ENCODE data around the gene RXFP1.

Gene RXFP1

GRCh38 chr4:158571736-158572135 lies 50.1 kb downstream of the RXFP1 start:
- TF ChIP-seq, protein P1, sequence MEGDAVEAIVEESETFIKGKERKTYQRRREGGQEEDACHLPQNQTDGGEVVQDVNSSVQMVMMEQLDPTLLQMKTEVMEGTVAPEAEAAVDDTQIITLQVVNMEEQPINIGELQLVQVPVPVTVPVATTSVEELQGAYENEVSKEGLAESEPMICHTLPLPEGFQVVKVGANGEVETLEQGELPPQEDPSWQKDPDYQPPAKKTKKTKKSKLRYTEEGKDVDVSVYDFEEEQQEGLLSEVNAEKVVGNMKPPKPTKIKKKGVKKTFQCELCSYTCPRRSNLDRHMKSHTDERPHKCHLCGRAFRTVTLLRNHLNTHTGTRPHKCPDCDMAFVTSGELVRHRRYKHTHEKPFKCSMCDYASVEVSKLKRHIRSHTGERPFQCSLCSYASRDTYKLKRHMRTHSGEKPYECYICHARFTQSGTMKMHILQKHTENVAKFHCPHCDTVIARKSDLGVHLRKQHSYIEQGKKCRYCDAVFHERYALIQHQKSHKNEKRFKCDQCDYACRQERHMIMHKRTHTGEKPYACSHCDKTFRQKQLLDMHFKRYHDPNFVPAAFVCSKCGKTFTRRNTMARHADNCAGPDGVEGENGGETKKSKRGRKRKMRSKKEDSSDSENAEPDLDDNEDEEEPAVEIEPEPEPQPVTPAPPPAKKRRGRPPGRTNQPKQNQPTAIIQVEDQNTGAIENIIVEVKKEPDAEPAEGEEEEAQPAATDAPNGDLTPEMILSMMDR (IDR thresholded peaks at IDR 0.05; ENCODE audit: control insufficient read depth, extremely low read depth, insufficient read depth): no peak
- DNase-seq (ENCODE audit: low read depth): no peak

GRCh38 chr4:158572608-158573007 lies 50.9 kb downstream of the RXFP1 start:
- H3K4me3 ChIP-seq (ENCODE audit: low read depth, low read length): no peak overlapping the region
- no peak for DNase-seq (ENCODE audit: low read depth)
- TF ChIP-seq, protein P1 (IDR thresholded peaks at IDR 0.05; ENCODE audit: control insufficient read depth, extremely low read depth, insufficient read depth): no peak

More at GRCh38 chr4:158571736-158572135, 50.1 kb downstream of the RXFP1 start:
- no peak overlapping the region for H3K4me3 ChIP-seq (ENCODE audit: low read depth, low read length)

- DNase-seq (ENCODE audit: low read depth): no peak
Measured at GRCh38 chr4:158578476-158578875, 56.8 kb downstream of the RXFP1 start.

DNA sequence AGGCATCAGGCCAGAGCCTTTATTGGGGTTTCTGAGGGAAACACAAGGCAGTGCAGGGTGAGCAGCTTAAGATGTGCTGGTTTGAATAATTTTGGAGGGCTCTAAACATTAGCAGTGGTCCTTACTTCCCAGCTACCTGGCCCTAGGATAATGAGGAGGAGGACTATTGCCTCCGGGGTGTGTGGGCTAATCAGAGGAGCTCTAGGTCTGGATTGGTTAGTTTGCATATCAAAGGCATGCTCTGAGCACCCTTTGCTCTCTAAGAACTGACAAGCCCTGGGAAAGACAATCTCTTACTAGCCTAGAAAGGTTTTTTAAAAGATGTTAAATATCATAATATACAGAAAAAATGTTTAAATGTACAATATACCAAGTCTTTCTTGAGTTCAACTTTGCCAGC lies 58.4 kb downstream of the RXFP1 start:
- TF ChIP-seq, protein P1 (IDR thresholded peaks at IDR 0.05; ENCODE audit: control insufficient read depth, extremely low read depth, insufficient read depth): no peak
- no peak overlapping the region for H3K4me3 ChIP-seq (ENCODE audit: low read depth, low read length)
- no peak for DNase-seq (ENCODE audit: low read depth)

More at GRCh38 chr4:158578476-158578875, 56.8 kb downstream of the RXFP1 start:
- H3K4me3 ChIP-seq (ENCODE audit: low read depth, low read length): no peak overlapping the region
- TF ChIP-seq, protein P1 (IDR thresholded peaks at IDR 0.05; ENCODE audit: control insufficient read depth, extremely low read depth, insufficient read depth): peak; percentile 60

GRCh38 chr4:158581161-158581560 lies 59.5 kb downstream of the RXFP1 start:
- TF ChIP-seq, protein P1 (IDR thresholded peaks at IDR 0.05; ENCODE audit: control insufficient read depth, extremely low read depth, insufficient read depth): no peak
- H3K4me3 ChIP-seq (ENCODE audit: low read depth, low read length): no peak overlapping the region
- no peak for DNase-seq (ENCODE audit: low read depth)

- TF ChIP-seq, protein P1 (IDR thresholded peaks at IDR 0.05; ENCODE audit: control insufficient read depth, extremely low read depth, insufficient read depth): no peak
- no peak overlapping the region for H3K4me3 ChIP-seq (ENCODE audit: low read depth, low read length)
- DNase-seq (ENCODE audit: low read depth): no peak
Measured at GRCh38 chr4:158586881-158587280, 65.2 kb downstream of the RXFP1 start.

- TF ChIP-seq, protein P1 (IDR thresholded peaks at IDR 0.05; ENCODE audit: control insufficient read depth, extremely low read depth, insufficient read depth): no peak
- DNase-seq (ENCODE audit: low read depth): no peak
- no peak overlapping the region for H3K4me3 ChIP-seq (ENCODE audit: low read depth, low read length)
Measured at GRCh38 chr4:158588285-158588684, 66.6 kb downstream of the RXFP1 start.

Measured in LNCaP clone FGC (cell line).